Neural cell (in vitro differentiated cells): ENCODE data around the gene SMPD3. TPM values are rescaled to one million over a fixed set of nuclear protein-coding genes. Genes with fewer than 3 reads are reported as not detected.

ENCODE experiments used
- H2AFZ ChIP-seq: fragments of 200-600, 300-800 bp; sonication (generic), shearing (Covaris generic); 2 replicates; pipeline ENCODE4 v1.6.0; 2014; ENCODE audit warnings: low read depth, mild to moderate bottlenecking, antibody characterized with exemption, low read length, moderate library complexity
- H3F3A ChIP-seq: fragments of 200-600 bp; shearing (Covaris generic); 2 replicates; pipeline ENCODE4 v1.6.1; 2016; ENCODE audit warnings: mild to moderate bottlenecking, moderate library complexity, mixed read lengths, antibody characterized with exemption, low read length; ENCODE audit not compliant: insufficient read depth, poor library complexity, severe bottlenecking
- H3K27ac ChIP-seq: fragments of 200-600, 300-800 bp; sonication (generic), shearing (Covaris generic); 2 replicates; pipeline ENCODE4 v1.5.1; 2014; ENCODE audit warnings: mild to moderate bottlenecking, low read length, moderate library complexity
- H3K27me3 ChIP-seq: fragments of 300-800, 200-600 bp; sonication (generic), shearing (Covaris generic); 2 replicates; pipeline ENCODE4 v1.6.0; 2014; ENCODE audit warnings: mild to moderate bottlenecking, low read depth, low read length, moderate library complexity; ENCODE audit not compliant: insufficient read depth
- H3K36me3 ChIP-seq: fragments of 300-800, 200-600 bp; sonication (generic), shearing (Covaris generic); 2 replicates; pipeline ENCODE4 v1.5.1; 2014; ENCODE audit warnings: mild to moderate bottlenecking, antibody characterized with exemption, low read length, moderate library complexity; ENCODE audit not compliant: insufficient read depth
- H3K4me2 ChIP-seq: fragments of 300-800, 200-600 bp; sonication (generic), shearing (Covaris generic); 2 replicates; pipeline ENCODE4 v1.6.0; 2014; ENCODE audit warnings: mild to moderate bottlenecking, low read length
- H3K4me3 ChIP-seq: fragments of 300-800, 200-600 bp; sonication (generic), shearing (Covaris generic); 2 replicates; pipeline ENCODE4 v1.5.1; 2014; ENCODE audit warnings: mild to moderate bottlenecking, low read length, moderate library complexity
- H3K79me2 ChIP-seq: fragments of 200-600 bp; shearing (Covaris generic); replicated peaks from 2 replicates; pipeline ENCODE4 v1.6.0; 2014; ENCODE audit warnings: mild to moderate bottlenecking, low read length, moderate library complexity; ENCODE audit not compliant: insufficient read depth
- H3K9ac ChIP-seq: fragments of 300-800, 200-600 bp; sonication (generic), shearing (Covaris generic); 2 replicates; pipeline ENCODE4 v1.6.1; 2016; ENCODE audit warnings: mild to moderate bottlenecking, low read length, mixed read lengths
- H3K9me2 ChIP-seq: fragments of 200-600 bp; shearing (Covaris generic); 2 replicates; pipeline ENCODE4 v1.6.1; 2016; ENCODE audit warnings: mild to moderate bottlenecking, low read length, mixed read lengths; ENCODE audit not compliant: insufficient read depth
- H3K9me3 ChIP-seq: fragments of 200-600, 300-800 bp; sonication (generic), shearing (Covaris generic); 2 replicates; pipeline ENCODE4 v1.6.1; 2016; ENCODE audit warnings: mild to moderate bottlenecking, mixed run types, low read length, moderate library complexity, mixed read lengths
- H4K20me1 ChIP-seq: fragments of 200-600 bp; shearing (Covaris generic); 2 replicates; pipeline ENCODE4 v1.6.1; 2016; ENCODE audit warnings: mild to moderate bottlenecking, mixed run types; ENCODE audit not compliant: insufficient read depth
- EP300 ChIP-seq: fragments of 450-650 bp; conservative IDR thresholded peaks from 2 replicates; pipeline ENCODE4 v1.6.1; 2014; ENCODE audit warnings: antibody characterized with exemption, mild to moderate bottlenecking, moderate library complexity; ENCODE audit not compliant: poor library complexity, severe bottlenecking
- EZH2 ChIP-seq: fragments of 200-600, 300-800 bp; shearing (Covaris generic), sonication (generic); IDR thresholded peaks from 2 replicates; pipeline ENCODE4 v1.6.1; 2014; ENCODE audit warnings: antibody characterized with exemption, low read length, borderline replicate concordance, mild to moderate bottlenecking; ENCODE audit not compliant: insufficient read depth, poor library complexity, severe bottlenecking
- MXI1 ChIP-seq: fragments of 450-650 bp; conservative IDR thresholded peaks from 2 replicates; pipeline ENCODE4 v1.6.1; 2014; ENCODE audit warnings: antibody characterized with exemption, mild to moderate bottlenecking; ENCODE audit not compliant: poor library complexity, severe bottlenecking
- POLR2AphosphoS5 ChIP-seq: IDR thresholded peaks from 2 replicates; pipeline ENCODE4 v1.6.1; 2012
- RAD21 ChIP-seq: fragments of 450-650 bp; conservative IDR thresholded peaks from 2 replicates; pipeline ENCODE4 v1.6.1; 2014; ENCODE audit warnings: antibody characterized with exemption, mild to moderate bottlenecking, moderate library complexity
- REST ChIP-seq: IDR thresholded peaks from 2 replicates; pipeline ENCODE4 v1.6.1; 2012; ENCODE audit warnings: borderline replicate concordance
- SMC3 ChIP-seq: fragments of 450-650 bp; conservative IDR thresholded peaks from 2 replicates; pipeline ENCODE4 v1.6.1; 2014; ENCODE audit warnings: antibody characterized with exemption, mild to moderate bottlenecking, moderate library complexity; ENCODE audit not compliant: poor library complexity
- TAF1 ChIP-seq: IDR thresholded peaks from 2 replicates; pipeline ENCODE4 v1.6.1; 2012; ENCODE audit warnings: low read depth
- polyA plus RNA-seq: library from polyadenylated mRNA; depleted of rRNA; stranded (reverse); fragments of >200 nt; gene quantifications from 2 replicates; pipeline ENCODE4 v1.2.3, GENCODE V29; 2014
- TF ChIP-seq, protein P1 (sequence below): fragments of 450-650 bp; IDR thresholded peaks from 2 replicates; pipeline ENCODE4 v1.5.1; 2014; ENCODE audit warnings: antibody characterized with exemption, mild to moderate bottlenecking, moderate library complexity; ENCODE audit not compliant: poor library complexity, severe bottlenecking

Gene SMPD3
- polyA plus RNA-seq, 1 donor from 2014 or later = 42.7 TPM

DNA sequence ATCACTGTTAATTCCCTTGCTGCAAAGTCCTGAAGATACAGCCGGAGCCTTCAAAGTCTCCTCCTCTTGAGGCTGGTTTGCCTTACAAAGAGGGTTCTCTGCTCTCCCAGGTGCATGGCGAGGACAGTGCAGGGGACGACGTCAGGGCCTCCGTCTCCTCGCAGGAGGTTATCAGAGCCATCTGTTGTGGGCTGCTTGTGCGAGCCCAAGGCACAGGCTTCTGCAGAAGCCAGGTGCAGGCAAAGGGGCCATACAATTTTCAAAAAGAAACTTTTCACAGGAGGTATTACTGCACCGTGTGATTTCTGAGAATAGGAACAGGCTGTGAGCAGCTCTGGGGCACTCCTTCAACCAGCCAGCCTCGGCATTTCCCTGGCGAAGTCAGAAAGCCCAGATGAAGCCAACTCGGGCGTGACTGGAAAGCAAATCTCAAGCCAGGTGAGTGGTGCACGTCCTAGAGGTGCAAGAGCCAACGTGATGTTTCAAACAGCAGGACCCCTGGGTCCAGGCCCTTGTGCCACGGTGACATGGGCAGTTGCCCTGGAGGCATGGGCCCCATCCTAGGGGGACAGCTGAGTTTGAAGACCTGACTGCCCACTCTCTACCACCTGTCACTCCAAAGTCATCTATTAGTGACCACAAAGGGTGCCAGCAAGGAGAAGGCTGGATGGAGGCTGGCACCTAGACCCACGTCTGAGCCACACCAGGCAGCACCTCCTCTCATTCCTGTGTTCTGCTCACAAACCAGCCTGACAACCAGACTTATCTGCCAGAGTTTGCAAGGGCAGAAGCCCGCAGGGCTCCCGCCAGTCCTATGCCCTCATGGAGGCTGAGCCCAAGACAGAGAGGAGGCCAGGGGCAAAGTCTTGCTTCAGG is 68.6 kb downstream of the SMPD3 start:
- Histone ChIP-seq H3K4me2 (no peak overlapping the region), H3K4me3 (no peak overlapping the region), H4K20me1 (no peaks in the 10 kb centered on the region), H3K27me3 (no peaks in the 10 kb centered on the region), H2AFZ (no peak overlapping the region), H3K36me3 (no peaks in the 10 kb centered on the region), H3K27ac (no peak overlapping the region), H3K9me2 (no peaks in the 10 kb centered on the region), H3K79me2 (no peaks in the 10 kb centered on the region), H3F3A (no peaks in the 10 kb centered on the region), H3K9me3 (no peaks in the 10 kb centered on the region), H3K9ac (no peak overlapping the region)
- TF ChIP-seq RAD21 (no peak), REST (no peak), EP300 (no peak), EZH2 (no peak), TAF1 (no peak), POLR2AphosphoS5 (no peak), MXI1 (no peak), SMC3 (no peak)
- TF ChIP-seq, protein P1, sequence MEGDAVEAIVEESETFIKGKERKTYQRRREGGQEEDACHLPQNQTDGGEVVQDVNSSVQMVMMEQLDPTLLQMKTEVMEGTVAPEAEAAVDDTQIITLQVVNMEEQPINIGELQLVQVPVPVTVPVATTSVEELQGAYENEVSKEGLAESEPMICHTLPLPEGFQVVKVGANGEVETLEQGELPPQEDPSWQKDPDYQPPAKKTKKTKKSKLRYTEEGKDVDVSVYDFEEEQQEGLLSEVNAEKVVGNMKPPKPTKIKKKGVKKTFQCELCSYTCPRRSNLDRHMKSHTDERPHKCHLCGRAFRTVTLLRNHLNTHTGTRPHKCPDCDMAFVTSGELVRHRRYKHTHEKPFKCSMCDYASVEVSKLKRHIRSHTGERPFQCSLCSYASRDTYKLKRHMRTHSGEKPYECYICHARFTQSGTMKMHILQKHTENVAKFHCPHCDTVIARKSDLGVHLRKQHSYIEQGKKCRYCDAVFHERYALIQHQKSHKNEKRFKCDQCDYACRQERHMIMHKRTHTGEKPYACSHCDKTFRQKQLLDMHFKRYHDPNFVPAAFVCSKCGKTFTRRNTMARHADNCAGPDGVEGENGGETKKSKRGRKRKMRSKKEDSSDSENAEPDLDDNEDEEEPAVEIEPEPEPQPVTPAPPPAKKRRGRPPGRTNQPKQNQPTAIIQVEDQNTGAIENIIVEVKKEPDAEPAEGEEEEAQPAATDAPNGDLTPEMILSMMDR = no peak

DNA sequence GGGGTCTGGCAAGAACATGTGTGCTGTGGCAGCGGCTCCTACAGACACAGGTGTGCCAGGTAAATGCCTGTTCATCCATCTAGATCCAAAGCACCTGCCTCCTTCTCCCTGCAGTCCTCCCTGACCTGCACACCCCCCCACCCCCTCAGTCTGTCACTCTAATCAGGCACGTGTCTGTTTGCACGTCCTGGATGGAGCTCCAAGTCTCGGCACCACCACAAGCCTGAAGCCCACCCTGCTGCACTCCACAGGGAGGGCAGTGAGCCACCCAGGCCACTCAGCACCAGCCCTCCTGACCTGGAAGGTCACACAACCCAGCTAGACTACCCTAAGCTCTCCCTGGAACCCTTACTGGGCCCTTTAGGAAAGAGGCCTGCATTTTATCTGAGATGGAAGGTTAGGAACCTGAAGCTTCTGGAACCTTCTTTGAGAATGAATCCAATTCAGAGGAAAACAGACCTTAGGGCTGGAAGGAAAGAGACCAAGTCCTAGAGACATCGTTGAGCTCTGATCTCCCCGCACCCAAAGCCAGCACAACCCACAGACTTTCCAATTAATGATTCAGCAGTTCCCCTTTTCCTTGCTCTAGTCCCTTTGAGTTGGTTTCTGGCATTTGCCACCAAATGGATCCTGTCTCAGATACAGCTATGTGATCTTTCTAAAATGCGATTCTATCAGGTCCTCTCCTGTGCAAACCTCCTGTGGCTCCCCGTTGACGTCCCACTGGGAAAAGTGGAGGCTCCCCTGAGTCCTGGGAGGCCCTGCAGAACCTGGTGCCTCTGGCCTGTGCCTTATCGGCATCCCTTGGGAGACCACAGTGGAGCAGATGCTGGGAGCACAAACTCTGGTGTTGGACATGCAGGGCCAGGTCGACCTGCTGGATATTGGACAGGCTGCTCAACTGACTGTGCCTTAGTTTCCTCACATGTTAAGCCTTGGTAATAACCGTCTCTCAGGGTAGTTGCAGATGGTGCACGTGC is 69.6 kb downstream of the SMPD3 start:
- no peaks in the 10 kb centered on the region for H3K27me3 ChIP-seq
- TF ChIP-seq POLR2AphosphoS5 = no peak

More for the DNA sequence above, 69.6 kb downstream of the SMPD3 start:
- H2AFZ ChIP-seq = no peak overlapping the region
- H3K27ac ChIP-seq = no peak overlapping the region
- no peaks in the 10 kb centered on the region for H3K36me3 ChIP-seq
- H3K4me3 ChIP-seq = no peak overlapping the region
- no peak overlapping the region for H3K9ac ChIP-seq
- no peaks in the 10 kb centered on the region for H3K9me2 ChIP-seq
- H3K9me3 ChIP-seq = no peaks in the 10 kb centered on the region
- H3K4me2 ChIP-seq = no peak overlapping the region
- H3F3A ChIP-seq = no peaks in the 10 kb centered on the region
- H3K79me2 ChIP-seq = no peaks in the 10 kb centered on the region
- no peaks in the 10 kb centered on the region for H4K20me1 ChIP-seq
